ENCODE measurements around the gene CNOT4. TPM values are rescaled to one million over a fixed set of nuclear protein-coding genes. Genes with fewer than 3 reads are reported as not detected.
A peak's percentile ranks its signal among the peaks of the same experiment; 100 is the strongest.

The CNOT4 gene
- total and polyA plus RNA-seq, 2 of the 13 experiments (the other 11 are each of a cell fraction or from before 2014, with no cell fraction given): 7.4 to 8.4 TPM

DNA sequence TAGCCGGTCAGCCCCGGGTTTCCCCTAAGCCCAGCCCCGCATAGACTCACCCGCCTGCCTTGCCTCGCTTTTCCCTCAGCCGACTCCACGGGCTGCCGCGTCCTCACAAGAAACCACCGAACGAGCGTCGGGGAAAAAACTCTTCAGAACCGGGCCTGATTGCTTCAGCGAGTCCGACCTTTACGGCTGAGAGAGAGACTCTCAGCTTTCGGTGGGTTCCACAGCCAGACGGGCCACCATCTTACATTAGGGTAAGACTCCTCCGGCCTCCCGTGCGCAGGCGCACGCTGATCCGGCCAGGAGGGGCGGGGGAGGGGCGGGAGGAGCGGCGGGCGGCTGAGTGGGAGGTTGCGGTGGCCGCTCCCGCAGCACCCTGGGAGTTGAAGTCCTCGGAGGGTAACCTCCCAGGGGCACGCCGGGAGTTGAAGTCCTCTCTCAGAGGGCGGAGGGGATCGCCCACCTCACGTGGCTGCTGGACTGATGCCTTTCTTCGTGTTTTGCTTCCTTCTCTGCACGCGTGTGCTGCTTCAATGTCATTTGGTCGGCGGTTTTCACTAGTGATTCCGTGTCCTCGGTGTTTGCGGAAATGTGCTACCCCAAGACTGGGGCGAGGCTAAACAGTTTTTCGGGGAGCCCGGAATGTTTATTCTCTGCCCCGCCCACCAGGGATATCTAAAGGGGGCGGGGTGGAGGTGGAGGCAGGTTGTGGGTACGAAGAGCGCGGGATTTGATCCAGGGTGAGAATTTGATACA is at the start of gene CNOT4 (continued):
- TF ChIP-seq THAP7 (CRISPR knock-in tag; IDR thresholded peaks at IDR 0.05): no peak
- TF ChIP-seq PHF5A (CRISPR knock-in tag; IDR thresholded peaks at IDR 0.05; ENCODE audit: low read depth, unreplicated experiment): peak; percentile 24
- peak; percentile 18; the same call in 1 of the 2 replicates for TF ChIP-seq TGIF2 (CRISPR knock-in tag; IDR thresholded peaks at IDR 0.05)
- TF ChIP-seq, protein P1, sequence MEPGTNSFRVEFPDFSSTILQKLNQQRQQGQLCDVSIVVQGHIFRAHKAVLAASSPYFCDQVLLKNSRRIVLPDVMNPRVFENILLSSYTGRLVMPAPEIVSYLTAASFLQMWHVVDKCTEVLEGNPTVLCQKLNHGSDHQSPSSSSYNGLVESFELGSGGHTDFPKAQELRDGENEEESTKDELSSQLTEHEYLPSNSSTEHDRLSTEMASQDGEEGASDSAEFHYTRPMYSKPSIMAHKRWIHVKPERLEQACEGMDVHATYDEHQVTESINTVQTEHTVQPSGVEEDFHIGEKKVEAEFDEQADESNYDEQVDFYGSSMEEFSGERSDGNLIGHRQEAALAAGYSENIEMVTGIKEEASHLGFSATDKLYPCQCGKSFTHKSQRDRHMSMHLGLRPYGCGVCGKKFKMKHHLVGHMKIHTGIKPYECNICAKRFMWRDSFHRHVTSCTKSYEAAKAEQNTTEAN (CRISPR knock-in tag; conservative IDR thresholded peaks at IDR 0.05): 0 out of 2 replicates have a peak, but pooled peaks have one; percentile 30
- no peak for TF ChIP-seq ZNF256 (CRISPR knock-in tag; conservative IDR thresholded peaks at IDR 0.05)
- no peak for TF ChIP-seq ZNF343 (CRISPR knock-in tag; IDR thresholded peaks at IDR 0.05)
- peak; percentile 86 for TF ChIP-seq MNT (IDR thresholded peaks at IDR 0.05)
- TF ChIP-seq ZNF644 (CRISPR knock-in tag; IDR thresholded peaks at IDR 0.05; ENCODE audit: low read depth): peak; percentile 25; the same call in 1 of the 2 replicates
- TF ChIP-seq NFYB (CRISPR knock-in tag; IDR thresholded peaks at IDR 0.05): peak; percentile 46; the same call in 1 of the 2 replicates
- 0 out of 2 replicates have a peak, but pooled peaks have one; percentile 45 for TF ChIP-seq HIVEP1 (CRISPR knock-in tag; IDR thresholded peaks at IDR 0.05)
- TF ChIP-seq TOE1 (CRISPR knock-in tag; IDR thresholded peaks at IDR 0.05): 0 out of 2 replicates have a peak, but pooled peaks have one; percentile 44
- TF ChIP-seq, protein P2, sequence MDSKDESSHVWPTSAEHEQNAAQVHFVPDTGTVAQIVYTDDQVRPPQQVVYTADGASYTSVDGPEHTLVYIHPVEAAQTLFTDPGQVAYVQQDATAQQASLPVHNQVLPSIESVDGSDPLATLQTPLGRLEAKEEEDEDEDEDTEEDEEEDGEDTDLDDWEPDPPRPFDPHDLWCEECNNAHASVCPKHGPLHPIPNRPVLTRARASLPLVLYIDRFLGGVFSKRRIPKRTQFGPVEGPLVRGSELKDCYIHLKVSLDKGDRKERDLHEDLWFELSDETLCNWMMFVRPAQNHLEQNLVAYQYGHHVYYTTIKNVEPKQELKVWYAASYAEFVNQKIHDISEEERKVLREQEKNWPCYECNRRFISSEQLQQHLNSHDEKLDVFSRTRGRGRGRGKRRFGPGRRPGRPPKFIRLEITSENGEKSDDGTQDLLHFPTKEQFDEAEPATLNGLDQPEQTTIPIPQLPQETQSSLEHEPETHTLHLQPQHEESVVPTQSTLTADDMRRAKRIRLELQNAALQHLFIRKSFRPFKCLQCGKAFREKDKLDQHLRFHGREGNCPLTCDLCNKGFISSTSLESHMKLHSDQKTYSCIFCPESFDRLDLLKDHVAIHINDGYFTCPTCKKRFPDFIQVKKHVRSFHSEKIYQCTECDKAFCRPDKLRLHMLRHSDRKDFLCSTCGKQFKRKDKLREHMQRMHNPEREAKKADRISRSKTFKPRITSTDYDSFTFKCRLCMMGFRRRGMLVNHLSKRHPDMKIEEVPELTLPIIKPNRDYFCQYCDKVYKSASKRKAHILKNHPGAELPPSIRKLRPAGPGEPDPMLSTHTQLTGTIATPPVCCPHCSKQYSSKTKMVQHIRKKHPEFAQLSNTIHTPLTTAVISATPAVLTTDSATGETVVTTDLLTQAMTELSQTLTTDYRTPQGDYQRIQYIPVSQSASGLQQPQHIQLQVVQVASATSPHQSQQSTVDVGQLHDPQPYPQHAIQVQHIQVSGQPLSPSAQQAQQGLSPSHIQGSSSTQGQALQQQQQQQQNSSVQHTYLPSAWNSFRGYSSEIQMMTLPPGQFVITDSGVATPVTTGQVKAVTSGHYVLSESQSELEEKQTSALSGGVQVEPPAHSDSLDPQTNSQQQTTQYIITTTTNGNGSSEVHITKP (CRISPR knock-in tag; IDR thresholded peaks at IDR 0.05; ENCODE audit: low read depth): peak; percentile 48; the same call in 1 of the 2 replicates
- TF ChIP-seq, protein P3, sequence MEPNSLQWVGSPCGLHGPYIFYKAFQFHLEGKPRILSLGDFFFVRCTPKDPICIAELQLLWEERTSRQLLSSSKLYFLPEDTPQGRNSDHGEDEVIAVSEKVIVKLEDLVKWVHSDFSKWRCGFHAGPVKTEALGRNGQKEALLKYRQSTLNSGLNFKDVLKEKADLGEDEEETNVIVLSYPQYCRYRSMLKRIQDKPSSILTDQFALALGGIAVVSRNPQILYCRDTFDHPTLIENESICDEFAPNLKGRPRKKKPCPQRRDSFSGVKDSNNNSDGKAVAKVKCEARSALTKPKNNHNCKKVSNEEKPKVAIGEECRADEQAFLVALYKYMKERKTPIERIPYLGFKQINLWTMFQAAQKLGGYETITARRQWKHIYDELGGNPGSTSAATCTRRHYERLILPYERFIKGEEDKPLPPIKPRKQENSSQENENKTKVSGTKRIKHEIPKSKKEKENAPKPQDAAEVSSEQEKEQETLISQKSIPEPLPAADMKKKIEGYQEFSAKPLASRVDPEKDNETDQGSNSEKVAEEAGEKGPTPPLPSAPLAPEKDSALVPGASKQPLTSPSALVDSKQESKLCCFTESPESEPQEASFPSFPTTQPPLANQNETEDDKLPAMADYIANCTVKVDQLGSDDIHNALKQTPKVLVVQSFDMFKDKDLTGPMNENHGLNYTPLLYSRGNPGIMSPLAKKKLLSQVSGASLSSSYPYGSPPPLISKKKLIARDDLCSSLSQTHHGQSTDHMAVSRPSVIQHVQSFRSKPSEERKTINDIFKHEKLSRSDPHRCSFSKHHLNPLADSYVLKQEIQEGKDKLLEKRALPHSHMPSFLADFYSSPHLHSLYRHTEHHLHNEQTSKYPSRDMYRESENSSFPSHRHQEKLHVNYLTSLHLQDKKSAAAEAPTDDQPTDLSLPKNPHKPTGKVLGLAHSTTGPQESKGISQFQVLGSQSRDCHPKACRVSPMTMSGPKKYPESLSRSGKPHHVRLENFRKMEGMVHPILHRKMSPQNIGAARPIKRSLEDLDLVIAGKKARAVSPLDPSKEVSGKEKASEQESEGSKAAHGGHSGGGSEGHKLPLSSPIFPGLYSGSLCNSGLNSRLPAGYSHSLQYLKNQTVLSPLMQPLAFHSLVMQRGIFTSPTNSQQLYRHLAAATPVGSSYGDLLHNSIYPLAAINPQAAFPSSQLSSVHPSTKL (CRISPR knock-in tag; IDR thresholded peaks at IDR 0.05): peak; percentile 47
- 0 out of 2 replicates have a peak, but pooled peaks have one; percentile 27 for TF ChIP-seq MED13 (CRISPR knock-in tag; IDR thresholded peaks at IDR 0.05)

Measured in HepG2 (cell line).